DOHH2 (cell line): Measurements from ENCODE around the gene ZMYND8.

Source experiments
- H3F3A ChIP-seq: fragments of 200-600 bp; sonication (generic), shearing (Covaris generic); 2 replicates; pipeline ENCODE4 v1.6.0; 2016; ENCODE audit warnings: antibody characterized with exemption, mild to moderate bottlenecking; ENCODE audit not compliant: control insufficient read depth, insufficient read depth
- H3K27ac ChIP-seq: fragments of 200-600 bp; sonication (generic); 2 replicates; pipeline ENCODE4 v1.5.1; 2014; ENCODE audit warnings: low read depth, mild to moderate bottlenecking, low read length, moderate library complexity
- H3K27me3 ChIP-seq: fragments of 200-600 bp; sonication (generic); 2 replicates; pipeline ENCODE4 v1.6.1; 2014; ENCODE audit warnings: mild to moderate bottlenecking, low read length, mixed read lengths; ENCODE audit not compliant: control insufficient read depth
- H3K36me3 ChIP-seq: fragments of 200-600 bp; sonication (generic); 2 replicates; pipeline ENCODE4 v1.6.1; 2014; ENCODE audit warnings: mild to moderate bottlenecking, low read length, moderate library complexity, mixed read lengths; ENCODE audit not compliant: control insufficient read depth
- H3K4me1 ChIP-seq: fragments of 200-600 bp; sonication (generic); 2 replicates; pipeline ENCODE4 v1.6.1; 2014; ENCODE audit warnings: mild to moderate bottlenecking, low read length, mixed read lengths; ENCODE audit not compliant: control insufficient read depth
- H3K4me2 ChIP-seq: fragments of 200-600 bp; sonication (generic); 2 replicates; pipeline ENCODE4 v1.6.0; 2014; ENCODE audit warnings: mild to moderate bottlenecking, low read length, moderate library complexity
- H3K4me3 ChIP-seq: fragments of 200-600 bp; sonication (generic); 2 replicates; pipeline ENCODE4 v1.5.1; 2014; ENCODE audit warnings: mild to moderate bottlenecking, low read length, mixed read lengths
- H3K79me2 ChIP-seq: fragments of 200-600 bp; sonication (generic); 2 replicates; pipeline ENCODE4 v1.6.1; 2014; ENCODE audit warnings: mild to moderate bottlenecking, low read length, mixed read lengths; ENCODE audit not compliant: control insufficient read depth
- H3K9me2 ChIP-seq: fragments of 200-600 bp; sonication (generic); replicated peaks from 2 replicates; pipeline ENCODE4 v1.6.1; 2014; ENCODE audit warnings: mild to moderate bottlenecking, low read length, mixed read lengths; ENCODE audit not compliant: control insufficient read depth
- H3K9me3 ChIP-seq: fragments of 200-600 bp; sonication (generic); 2 replicates; pipeline ENCODE4 v1.6.1; 2014; ENCODE audit warnings: antibody characterized with exemption, low read length, mixed read lengths; ENCODE audit not compliant: control insufficient read depth, insufficient read depth
- H4K20me1 ChIP-seq: fragments of 200-600 bp; sonication (generic); 2 replicates; pipeline ENCODE4 v1.6.0; 2014; ENCODE audit warnings: low read depth, mild to moderate bottlenecking, antibody characterized with exemption, low read length, moderate library complexity; ENCODE audit not compliant: control insufficient read depth, insufficient read depth
- CTCF ChIP-seq: fragments of 200-600 bp; sonication (generic); IDR thresholded peaks from one replicate; pipeline ENCODE4 v1.5.1; 2014; ENCODE audit warnings: antibody characterized with exemption, mild to moderate bottlenecking, low read depth, low read length; ENCODE audit not compliant: poor library complexity, severe bottlenecking
- EZH2phosphoT487 ChIP-seq: fragments of 200-600 bp; sonication (generic); IDR thresholded peaks from 2 replicates; pipeline ENCODE4 v1.6.1; 2017; ENCODE audit warnings: borderline replicate concordance, mild to moderate bottlenecking, antibody characterized with exemption, low read length, moderate library complexity, mixed read lengths

The ZMYND8 gene

GRCh38 chr20:47286681-47287080, 69.8 kb downstream of the ZMYND8 start:
- no peaks in the 10 kb centered on the region for H3K9me3 ChIP-seq
- no peaks in the 10 kb centered on the region for H3K79me2 ChIP-seq
- H3K4me2 ChIP-seq, result no peak overlapping the region
- TF ChIP-seq CTCF, result no peak
- TF ChIP-seq EZH2phosphoT487, result no peak
- H4K20me1 ChIP-seq, result no peaks in the 10 kb centered on the region
- no peaks in the 10 kb centered on the region for H3K27me3 ChIP-seq
- H3K4me3 ChIP-seq, result no peak overlapping the region
- no peaks in the 10 kb centered on the region for H3K9me2 ChIP-seq
- H3F3A ChIP-seq, result peaks cover 3% of the 10 kb centered on the region
- H3K4me1 ChIP-seq, result no peaks in the 10 kb centered on the region
- peaks cover 83% of the 10 kb centered on the region for H3K36me3 ChIP-seq
- no peak overlapping the region for H3K27ac ChIP-seq

DNA sequence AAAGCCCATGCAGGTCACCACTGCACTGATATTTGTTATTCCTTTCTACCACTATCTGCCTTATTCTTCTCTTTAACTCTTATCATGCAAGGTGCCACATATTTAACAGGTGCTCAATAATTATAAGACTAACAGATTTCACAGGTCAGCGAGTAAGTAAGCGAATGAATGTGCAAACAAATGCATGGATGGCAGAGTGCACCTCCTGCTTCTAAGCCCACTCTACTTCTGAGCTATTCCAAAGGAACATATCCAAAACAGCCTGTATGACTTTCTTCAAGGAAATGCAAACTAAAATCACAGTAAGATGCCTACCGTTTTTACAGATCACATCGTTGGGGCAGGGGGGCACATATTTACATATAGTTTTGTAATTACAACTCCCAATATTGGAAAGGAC, 71.3 kb downstream of the ZMYND8 start:
- H3K9me2 ChIP-seq, result no peaks in the 10 kb centered on the region
- no peak overlapping the region for H3K4me2 ChIP-seq
- H4K20me1 ChIP-seq, result no peaks in the 10 kb centered on the region
- no peak overlapping the region for H3K27ac ChIP-seq
- H3K27me3 ChIP-seq, result no peaks in the 10 kb centered on the region
- H3K4me1 ChIP-seq, result no peaks in the 10 kb centered on the region
- H3K9me3 ChIP-seq, result no peaks in the 10 kb centered on the region
- TF ChIP-seq EZH2phosphoT487, result no peak
- TF ChIP-seq CTCF, result no peak
- H3F3A ChIP-seq, result no peaks in the 10 kb centered on the region
- no peaks in the 10 kb centered on the region for H3K79me2 ChIP-seq
- peaks cover 88% of the 10 kb centered on the region for H3K36me3 ChIP-seq
- H3K4me3 ChIP-seq, result no peak overlapping the region

GRCh38 chr20:47284373-47284772, 72.1 kb downstream of the ZMYND8 start:
- Histone ChIP-seq H4K20me1 (no peaks in the 10 kb centered on the region), H3F3A (no peaks in the 10 kb centered on the region), H3K36me3 (peaks cover 82% of the 10 kb centered on the region), H3K9me3 (no peaks in the 10 kb centered on the region), H3K4me2 (no peak overlapping the region), H3K4me1 (no peaks in the 10 kb centered on the region), H3K27ac (no peak overlapping the region), H3K4me3 (no peak overlapping the region), H3K27me3 (no peaks in the 10 kb centered on the region), H3K9me2 (no peaks in the 10 kb centered on the region), H3K79me2 (no peaks in the 10 kb centered on the region)
- TF ChIP-seq CTCF, result no peak
- no peak for TF ChIP-seq EZH2phosphoT487

DNA sequence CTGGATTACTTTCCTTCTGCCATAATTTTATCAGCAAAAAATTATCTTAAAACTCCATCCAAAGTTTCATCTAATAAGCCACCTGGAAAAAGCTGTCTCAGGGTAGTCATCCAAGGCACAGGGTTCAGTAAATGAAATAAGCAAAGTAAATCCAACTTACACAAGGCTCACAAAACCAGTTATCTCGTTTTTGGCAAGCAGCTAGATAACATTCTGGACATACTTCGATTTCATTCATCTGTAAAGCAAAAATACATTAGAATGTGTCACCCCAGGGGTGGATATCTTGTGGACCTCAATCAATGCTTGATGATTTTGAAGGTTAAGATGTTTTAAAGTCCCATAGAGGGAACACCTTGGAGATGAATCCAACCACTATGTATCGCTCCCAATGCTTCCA, 73.1 kb downstream of the ZMYND8 start:
- no peak for TF ChIP-seq EZH2phosphoT487
- no peak for TF ChIP-seq CTCF

More for the DNA sequence above, 73.1 kb downstream of the ZMYND8 start:
- no peaks in the 10 kb centered on the region for H3K4me1 ChIP-seq
- no peaks in the 10 kb centered on the region for H3K9me2 ChIP-seq
- H3K36me3 ChIP-seq, result peaks cover 83% of the 10 kb centered on the region
- no peaks in the 10 kb centered on the region for H3F3A ChIP-seq
- H3K27me3 ChIP-seq, result no peaks in the 10 kb centered on the region
- no peak overlapping the region for H3K27ac ChIP-seq
- no peak overlapping the region for H3K4me3 ChIP-seq
- no peaks in the 10 kb centered on the region for H3K9me3 ChIP-seq
- 0 out of 2 replicates have a peak, but pooled peaks cover 2% of the 10 kb centered on the region for H3K79me2 ChIP-seq
- no peaks in the 10 kb centered on the region for H4K20me1 ChIP-seq
- no peak overlapping the region for H3K4me2 ChIP-seq
